ENCODE results near the gene IDE.

- TF ChIP-seq CTCF (IDR thresholded peaks at IDR 0.05) = no peak
- no peak for TF ChIP-seq POLR2A (IDR thresholded peaks at IDR 0.05)
These were observed 2.1 kb upstream of the IDE start for GRCh38 chr10:92575961-92576360.

Data from tibial nerve (tissue), 3 donors.